ENCODE measurements around the gene HHAT.

Gene HHAT

GRCh38 chr1:210551899-210552298, 223.2 kb downstream of the HHAT start:
- Histone ChIP-seq H2AFZ (no peak overlapping the region), H3K4me2 (ENCODE audit: low read length) (no peak overlapping the region), H3K9ac (no peak overlapping the region), H3K27ac (no peak overlapping the region), H3K9me3 (ENCODE audit: control insufficient read depth, low read length) (no peaks in the 10 kb centered on the region), H3K79me2 (no peaks in the 10 kb centered on the region), H3K4me3 (ENCODE audit: low read depth, low read length) (no peak overlapping the region), H3K36me3 (ENCODE audit: control insufficient read depth, insufficient read depth, low read length) (no peaks in the 10 kb centered on the region), H3K4me1 (no peaks in the 10 kb centered on the region), H3K27me3 (ENCODE audit: control insufficient read depth, insufficient read depth, low read length) (no peaks in the 10 kb centered on the region)
- TF ChIP-seq CTCF (IDR thresholded peaks at IDR 0.05), result no peak

- Histone ChIP-seq H3K79me2 (no peaks in the 10 kb centered on the region), H2AFZ (no peak overlapping the region), H3K36me3 (ENCODE audit: control insufficient read depth, insufficient read depth, low read length) (no peaks in the 10 kb centered on the region), H3K4me3 (ENCODE audit: low read depth, low read length) (no peak overlapping the region), H3K27me3 (ENCODE audit: control insufficient read depth, insufficient read depth, low read length) (no peaks in the 10 kb centered on the region), H3K4me1 (no peaks in the 10 kb centered on the region), H3K9ac (no peak overlapping the region), H3K27ac (no peak overlapping the region), H3K9me3 (ENCODE audit: control insufficient read depth, low read length) (no peaks in the 10 kb centered on the region), H3K4me2 (ENCODE audit: low read length) (no peak overlapping the region)
- no peak for TF ChIP-seq CTCF (IDR thresholded peaks at IDR 0.05)
Observed at GRCh38 chr1:210553711-210554110, 225.0 kb downstream of the HHAT start.

GRCh38 chr1:210554382-210554781, 225.7 kb downstream of the HHAT start:
- H2AFZ ChIP-seq, result no peak overlapping the region
- H3K27me3 ChIP-seq (ENCODE audit: control insufficient read depth, insufficient read depth, low read length), result no peaks in the 10 kb centered on the region
- no peak overlapping the region for H3K9ac ChIP-seq
- no peak for TF ChIP-seq CTCF (IDR thresholded peaks at IDR 0.05)
- H3K4me2 ChIP-seq (ENCODE audit: low read length), result no peak overlapping the region
- no peaks in the 10 kb centered on the region for H3K36me3 ChIP-seq (ENCODE audit: control insufficient read depth, insufficient read depth, low read length)
- no peaks in the 10 kb centered on the region for H3K79me2 ChIP-seq
- H3K9me3 ChIP-seq (ENCODE audit: control insufficient read depth, low read length), result no peaks in the 10 kb centered on the region
- H3K27ac ChIP-seq, result no peak overlapping the region
- no peaks in the 10 kb centered on the region for H3K4me1 ChIP-seq
- no peak overlapping the region for H3K4me3 ChIP-seq (ENCODE audit: low read depth, low read length)

- no peak for TF ChIP-seq CTCF (IDR thresholded peaks at IDR 0.05)
- Histone ChIP-seq H2AFZ (no peak overlapping the region), H3K27me3 (ENCODE audit: control insufficient read depth, insufficient read depth, low read length) (no peaks in the 10 kb centered on the region), H3K4me1 (no peaks in the 10 kb centered on the region), H3K79me2 (no peaks in the 10 kb centered on the region), H3K9me3 (ENCODE audit: control insufficient read depth, low read length) (no peaks in the 10 kb centered on the region), H3K27ac (no peak overlapping the region), H3K36me3 (ENCODE audit: control insufficient read depth, insufficient read depth, low read length) (no peaks in the 10 kb centered on the region), H3K4me3 (ENCODE audit: low read depth, low read length) (no peak overlapping the region), H3K9ac (no peak overlapping the region), H3K4me2 (ENCODE audit: low read length) (no peak overlapping the region)
Observed at GRCh38 chr1:210556475-210556874, 227.8 kb downstream of the HHAT start.

GRCh38 chr1:210557426-210558077, 228.8 kb downstream of the HHAT start:
- Histone ChIP-seq H3K27ac (no peak overlapping the region), H3K4me1 (no peaks in the 10 kb centered on the region), H3K9ac (no peak overlapping the region), H2AFZ (no peak overlapping the region), H3K27me3 (ENCODE audit: control insufficient read depth, insufficient read depth, low read length) (no peaks in the 10 kb centered on the region), H3K4me3 (ENCODE audit: low read depth, low read length) (no peak overlapping the region), H3K4me2 (ENCODE audit: low read length) (no peak overlapping the region), H3K9me3 (ENCODE audit: control insufficient read depth, low read length) (no peaks in the 10 kb centered on the region), H3K79me2 (no peaks in the 10 kb centered on the region), H3K36me3 (ENCODE audit: control insufficient read depth, insufficient read depth, low read length) (no peaks in the 10 kb centered on the region)
- no peak for TF ChIP-seq CTCF (IDR thresholded peaks at IDR 0.05)
